Peyer's patch (tissue), 4 donors: ENCODE results near the gene PROM2. TPM values are rescaled to one million over a fixed set of nuclear protein-coding genes. Genes with fewer than 3 reads are reported as not detected.

Source experiments
- DNase-seq, 3 donors: peaks; one replicate each; pipeline ENCODE4 v3.0.0-alpha.2; 2017 to 2019
- H3K27ac ChIP-seq, 4 donors: fragments of 200-600 bp; sonication (generic); one replicate each; pipeline ENCODE4 v1.5.1; 2016 to 2019
- H3K27me3 ChIP-seq, 2 donors: fragments of 200-600 bp; sonication (generic); one replicate each; pipeline ENCODE4 v1.5.1; 2019
- H3K36me3 ChIP-seq, 3 donors: fragments of 200-600 bp; sonication (generic); one replicate each; pipeline ENCODE4 v1.5.1; 2016 to 2019
- H3K4me1 ChIP-seq, 4 donors: fragments of 200-600 bp; sonication (generic); one replicate each; pipeline ENCODE4 v1.5.1; 2016 to 2019
- H3K4me3 ChIP-seq, 4 donors: fragments of 200-600 bp; sonication (generic); 1 replicate in 3 of 4; 2 replicates in 1 of 4; pipeline ENCODE4 v1.5.1; 2016 to 2019; ENCODE audit warnings: mild to moderate bottlenecking in 1 of 4
- H3K9me3 ChIP-seq, 4 donors: fragments of 200-600 bp; sonication (generic); one replicate each; pipeline ENCODE4 v1.5.1; 2016 to 2019; ENCODE audit warnings: mild to moderate bottlenecking in 1 of 4
- CTCF ChIP-seq, 6 experiments: fragments of 450-650 bp in 4 of 6; fragments of 200-600 bp in 2 of 6; sonication (generic) in 1 of 6; IDR thresholded peaks; one replicate each; pipeline ENCODE4 v1.5.1; 2017 to 2019; ENCODE audit warnings: antibody characterized with exemption in 6 of 6, mild to moderate bottlenecking in 3 of 6, moderate library complexity in 1 of 6
- POLR2A ChIP-seq, 2 donors: fragments of 450-650 bp; IDR thresholded peaks; one replicate each; pipeline ENCODE4 v1.5.1; 2017; ENCODE audit warnings: antibody characterized with exemption in 2 of 2, mild to moderate bottlenecking in 2 of 2, moderate library complexity in 2 of 2
- total RNA-seq, 4 donors: library from RNA; depleted of rRNA; stranded (reverse); fragments of >200 nt; gene quantifications; one replicate each; pipeline ENCODE4 v1.1.0, GENCODE V29; 2016

PROM2 gene
- total RNA-seq, 4 donors from 2014 or later, result 13.1 to 68.9 (median 39.2) TPM

GRCh38 chr2:95278637-95279225 is 4.5 kb downstream of the PROM2 start:
- H3K27ac ChIP-seq, result no peak overlapping the region
- DNase-seq, result no peak

GRCh38 chr2:95279435-95280035 is 5.3 kb downstream of the PROM2 start:
- H3K36me3 ChIP-seq, result peaks cover 0 to 3% (median 0%) of the 10 kb centered on the region in 3 donors
- no peaks in the 10 kb centered on the region for H3K9me3 ChIP-seq
- H3K27me3 ChIP-seq, result no peaks in the 10 kb centered on the region
- DNase-seq, result no peak
- peaks cover 0 to 9% (median 0%) of the 10 kb centered on the region in 4 donors for H3K4me1 ChIP-seq
- H3K27ac ChIP-seq, result no peak overlapping the region
- TF ChIP-seq CTCF (IDR thresholded peaks at IDR 0.05), result no peak
- H3K4me3 ChIP-seq, result no peak overlapping the region

More at GRCh38 chr2:95278637-95279225, 4.5 kb downstream of the PROM2 start:
- TF ChIP-seq POLR2A (IDR thresholded peaks at IDR 0.05), result no peak
- TF ChIP-seq CTCF (IDR thresholded peaks at IDR 0.05), result no peak
- H3K4me1 ChIP-seq, result peaks cover 0 to 15% (median 0%) of the 10 kb centered on the region in 4 donors
- no peaks in the 10 kb centered on the region for H3K27me3 ChIP-seq
- no peak overlapping the region for H3K4me3 ChIP-seq
- peaks cover 0 to 3% (median 0%) of the 10 kb centered on the region in 3 donors for H3K36me3 ChIP-seq
- no peaks in the 10 kb centered on the region for H3K9me3 ChIP-seq

- H3K9me3 ChIP-seq, result no peaks in the 10 kb centered on the region
- peaks cover 0 to 6% (median 0%) of the 10 kb centered on the region in 4 donors for H3K4me1 ChIP-seq
- H3K36me3 ChIP-seq, result peaks cover 0 to 3% (median 0%) of the 10 kb centered on the region in 3 donors
- TF ChIP-seq POLR2A (IDR thresholded peaks at IDR 0.05), result no peak
- TF ChIP-seq CTCF (IDR thresholded peaks at IDR 0.05), result no peak
- no peak for DNase-seq
- H3K4me3 ChIP-seq, result no peak overlapping the region
- H3K27ac ChIP-seq, result no peak overlapping the region
- no peaks in the 10 kb centered on the region for H3K27me3 ChIP-seq
These were observed 6.8 kb downstream of the PROM2 start for GRCh38 chr2:95281071-95281470.

GRCh38 chr2:95281786-95282185 is 7.5 kb downstream of the PROM2 start:
- H3K4me1 ChIP-seq, result peaks cover 0 to 6% (median 0%) of the 10 kb centered on the region in 4 donors
- H3K36me3 ChIP-seq, result peaks cover 0 to 3% (median 0%) of the 10 kb centered on the region in 3 donors
- TF ChIP-seq POLR2A (IDR thresholded peaks at IDR 0.05) (no peak), CTCF (IDR thresholded peaks at IDR 0.05) (no peak)
- H3K27ac ChIP-seq, result no peak overlapping the region
- H3K9me3 ChIP-seq, result no peaks in the 10 kb centered on the region
- H3K27me3 ChIP-seq, result no peaks in the 10 kb centered on the region
- DNase-seq, result no peak
- no peak overlapping the region for H3K4me3 ChIP-seq

GRCh38 chr2:95282458-95282857 is 8.2 kb downstream of the PROM2 start:
- Histone ChIP-seq H3K27ac (no peak overlapping the region), H3K27me3 (no peaks in the 10 kb centered on the region), H3K4me3 (no peak overlapping the region), H3K36me3 (peaks cover 0 to 3% (median 0%) of the 10 kb centered on the region in 3 donors), H3K4me1 (no peaks in the 10 kb centered on the region), H3K9me3 (no peaks in the 10 kb centered on the region)
- DNase-seq, result no peak
- no peak for TF ChIP-seq POLR2A (IDR thresholded peaks at IDR 0.05)
- no peak for TF ChIP-seq CTCF (IDR thresholded peaks at IDR 0.05)
